ENCODE results near the gene MAPK14. TPM values are rescaled to one million over a fixed set of nuclear protein-coding genes. Genes with fewer than 3 reads are reported as not detected.

MAPK14 gene
- total RNA-seq, 1 donor from 2014 or later, result 65.0 TPM

- H4K20me1 ChIP-seq (ENCODE audit: low read depth), result peaks cover 48% of the 10 kb centered on the region
- no peak overlapping the region for H3K4me3 ChIP-seq
- Mint-ChIP-seq H3K9me3 (no peaks in the 10 kb centered on the region), H3K4me1 (peaks cover 13% of the 10 kb centered on the region), H3K36me3 (peaks cover 15% of the 10 kb centered on the region), H3K27me3 (ENCODE audit: insufficient read depth, low read depth) (no peaks in the 10 kb centered on the region), H3K4me3 (no peak overlapping the region), H3K27ac (no peak overlapping the region)
- peaks cover 25% of the 10 kb centered on the region for H3K79me2 ChIP-seq (ENCODE audit: low read depth)
- H3K4me1 ChIP-seq, result peaks cover 14% of the 10 kb centered on the region
- H3K9ac ChIP-seq, result no peak overlapping the region
- no peak overlapping the region for H3K4me2 ChIP-seq
- TF ChIP-seq CTCF (IDR thresholded peaks at IDR 0.05) (no peak), EZH2phosphoT487 (IDR thresholded peaks at IDR 0.05) (no peak), EZH2 (IDR thresholded peaks at IDR 0.05) (no peak)
- H3K9me3 ChIP-seq (ENCODE audit: low read depth), result no peaks in the 10 kb centered on the region
- no peaks in the 10 kb centered on the region for H3K36me3 ChIP-seq
- H2AFZ ChIP-seq (replicated peaks), result no peak overlapping the region
- peaks cover 4% of the 10 kb centered on the region for H3F3A ChIP-seq (ENCODE audit: low read depth)
- H3K27me3 ChIP-seq, result no peaks in the 10 kb centered on the region
- no peak overlapping the region for H3K27ac ChIP-seq
- DNase-seq (ENCODE audit: low spot score), result no peak
These were observed 35.9 kb downstream of the MAPK14 start for GRCh38 chr6:36063318-36064060.

GRCh38 chr6:36064770-36065396, 37.3 kb downstream of the MAPK14 start:
- no peak overlapping the region for H3K4me2 ChIP-seq
- no peak overlapping the region for H3K4me3 Mint-ChIP-seq
- H3K4me1 ChIP-seq, result peaks cover 14% of the 10 kb centered on the region
- H3K79me2 ChIP-seq (ENCODE audit: low read depth), result peaks cover 33% of the 10 kb centered on the region
- H3K27ac ChIP-seq, result no peak overlapping the region
- H4K20me1 ChIP-seq (ENCODE audit: low read depth), result peaks cover 45% of the 10 kb centered on the region
- H3K9me3 ChIP-seq (ENCODE audit: low read depth), result no peaks in the 10 kb centered on the region
- no peak overlapping the region for H3K9ac ChIP-seq
- H3K36me3 Mint-ChIP-seq, result peaks cover 9% of the 10 kb centered on the region
- H3K4me1 Mint-ChIP-seq, result peaks cover 18% of the 10 kb centered on the region
- no peak for DNase-seq (ENCODE audit: low spot score)
- H2AFZ ChIP-seq (replicated peaks), result no peak overlapping the region
- H3K27me3 Mint-ChIP-seq (ENCODE audit: insufficient read depth, low read depth), result no peaks in the 10 kb centered on the region
- no peak for TF ChIP-seq EZH2 (IDR thresholded peaks at IDR 0.05)
- TF ChIP-seq EZH2phosphoT487 (IDR thresholded peaks at IDR 0.05), result no peak
- no peak for TF ChIP-seq CTCF (IDR thresholded peaks at IDR 0.05)
- peaks cover 4% of the 10 kb centered on the region for H3F3A ChIP-seq (ENCODE audit: low read depth)
- no peak overlapping the region for H3K27ac Mint-ChIP-seq
- H3K9me3 Mint-ChIP-seq, result no peaks in the 10 kb centered on the region
- no peaks in the 10 kb centered on the region for H3K27me3 ChIP-seq
- H3K36me3 ChIP-seq, result no peaks in the 10 kb centered on the region
- H3K4me3 ChIP-seq, result no peak overlapping the region

- peaks cover 11% of the 10 kb centered on the region for H3K4me1 ChIP-seq
- no peak overlapping the region for H3K27ac ChIP-seq
- no peaks in the 10 kb centered on the region for H3F3A ChIP-seq (ENCODE audit: low read depth)
- H3K4me1 Mint-ChIP-seq, result peaks cover 18% of the 10 kb centered on the region
- no peaks in the 10 kb centered on the region for H3K9me3 Mint-ChIP-seq
- no peaks in the 10 kb centered on the region for H3K27me3 ChIP-seq
- H3K9me3 ChIP-seq (ENCODE audit: low read depth), result no peaks in the 10 kb centered on the region
- H4K20me1 ChIP-seq (ENCODE audit: low read depth), result peaks cover 43% of the 10 kb centered on the region
- H3K4me3 Mint-ChIP-seq, result no peak overlapping the region
- no peak overlapping the region for H3K4me3 ChIP-seq
- no peaks in the 10 kb centered on the region for H3K36me3 ChIP-seq
- DNase-seq (ENCODE audit: low spot score), result no peak
- H3K27ac Mint-ChIP-seq, result no peak overlapping the region
- peaks cover 43% of the 10 kb centered on the region for H3K79me2 ChIP-seq (ENCODE audit: low read depth)
- no peak overlapping the region for H3K9ac ChIP-seq
- no peak overlapping the region for H2AFZ ChIP-seq (replicated peaks)
- TF ChIP-seq EZH2 (IDR thresholded peaks at IDR 0.05) (no peak), EZH2phosphoT487 (IDR thresholded peaks at IDR 0.05) (no peak), CTCF (IDR thresholded peaks at IDR 0.05) (no peak)
- H3K27me3 Mint-ChIP-seq (ENCODE audit: insufficient read depth, low read depth), result no peaks in the 10 kb centered on the region
- H3K4me2 ChIP-seq, result no peak overlapping the region
- peaks cover 6% of the 10 kb centered on the region for H3K36me3 Mint-ChIP-seq
These were observed 38.3 kb downstream of the MAPK14 start for GRCh38 chr6:36065916-36066315.

Data from neural progenitor cell (in vitro differentiated cells).